Astrocyte of the cerebellum (primary cell): Measurements from ENCODE around the gene ANXA6.

ENCODE experiments used
- DNase-seq: peaks from one replicate; pipeline ENCODE4 v3.0.0-alpha.2; 2011; ENCODE audit warnings: low read depth
- H3K4me3 ChIP-seq: 2 replicates; pipeline ENCODE4 v1.5.1; 2011; ENCODE audit warnings: mild to moderate bottlenecking, low read depth, low read length, moderate library complexity
- CTCF ChIP-seq: IDR thresholded peaks from 2 replicates; pipeline ENCODE4 v1.5.1; 2012; ENCODE audit warnings: low read length, low read depth, moderate library complexity, mild to moderate bottlenecking; ENCODE audit errors: missing control alignments
- in situ Hi-C: cut with HindIII; loops from 2 replicates; pipeline ENCODE4 v1.10.0; 2017; ENCODE audit warnings: low sequenced_read_pairs

ANXA6 gene

GRCh38 chr5:151100681-151101080 lies 56.9 kb downstream of the ANXA6 start:
- in situ Hi-C loops = no loop called here
- DNase-seq = no peak
- no peak for TF ChIP-seq CTCF
- no peak overlapping the region for H3K4me3 ChIP-seq

- TF ChIP-seq CTCF = no peak
- in situ Hi-C loops = no loop called here
- no peak overlapping the region for H3K4me3 ChIP-seq
- DNase-seq = no peak
Measured at GRCh38 chr5:151098768-151099121, 58.8 kb downstream of the ANXA6 start.

GRCh38 chr5:151097820-151098767 lies 59.5 kb downstream of the ANXA6 start:
- in situ Hi-C loops = no loop called here
- TF ChIP-seq CTCF = no peak
- H3K4me3 ChIP-seq = no peak overlapping the region
- DNase-seq = no peak

GRCh38 chr5:151097061-151097460 lies 60.5 kb downstream of the ANXA6 start:
- no peak overlapping the region for H3K4me3 ChIP-seq
- DNase-seq = no peak
- in situ Hi-C loops = no loop called here
- TF ChIP-seq CTCF = no peak

GRCh38 chr5:151096001-151096373 lies 61.6 kb downstream of the ANXA6 start:
- H3K4me3 ChIP-seq = no peak overlapping the region
- DNase-seq = no peak
- in situ Hi-C loops = no loop called here
- TF ChIP-seq CTCF = no peak

- DNase-seq = no peak
- no peak overlapping the region for H3K4me3 ChIP-seq
- in situ Hi-C loops = no loop called here
- no peak for TF ChIP-seq CTCF
Measured at GRCh38 chr5:151095341-151096000, 62.1 kb downstream of the ANXA6 start.
